NT2/D1 (cell line): ENCODE measurements around the gene GPR157.

ENCODE experiments used
- YY1 ChIP-seq: IDR thresholded peaks from 2 replicates; pipeline ENCODE4 v1.6.1; 2011; ENCODE audit not compliant: insufficient read length, insufficient read depth
- ZNF274 ChIP-seq: IDR thresholded peaks from 2 replicates; pipeline ENCODE4 v1.6.1; 2011; ENCODE audit warnings: mild to moderate bottlenecking, low read depth, low read length

GRCh38 chr1:9112961-9113880 lies 15.7 kb downstream of the GPR157 start:
- TF ChIP-seq ZNF274: no peak
- TF ChIP-seq YY1: no peak
